Astrocyte of the cerebellum (primary cell): ENCODE measurements around the gene GRIFIN.

Experiments
- DNase-seq: peaks from one replicate; pipeline ENCODE4 v3.0.0-alpha.2; 2011; ENCODE audit warnings: low read depth
- H3K4me3 ChIP-seq: 2 replicates; pipeline ENCODE4 v1.5.1; 2011; ENCODE audit warnings: mild to moderate bottlenecking, low read depth, low read length, moderate library complexity
- in situ Hi-C: cut with HindIII; loops from 2 replicates; pipeline ENCODE4 v1.10.0; 2017; ENCODE audit warnings: low sequenced_read_pairs
- TF ChIP-seq, protein P1 (sequence below): IDR thresholded peaks from 2 replicates; pipeline ENCODE4 v1.5.1; 2012; ENCODE audit warnings: low read length, low read depth, moderate library complexity, mild to moderate bottlenecking; ENCODE audit errors: missing control alignments

The GRIFIN gene

DNA sequence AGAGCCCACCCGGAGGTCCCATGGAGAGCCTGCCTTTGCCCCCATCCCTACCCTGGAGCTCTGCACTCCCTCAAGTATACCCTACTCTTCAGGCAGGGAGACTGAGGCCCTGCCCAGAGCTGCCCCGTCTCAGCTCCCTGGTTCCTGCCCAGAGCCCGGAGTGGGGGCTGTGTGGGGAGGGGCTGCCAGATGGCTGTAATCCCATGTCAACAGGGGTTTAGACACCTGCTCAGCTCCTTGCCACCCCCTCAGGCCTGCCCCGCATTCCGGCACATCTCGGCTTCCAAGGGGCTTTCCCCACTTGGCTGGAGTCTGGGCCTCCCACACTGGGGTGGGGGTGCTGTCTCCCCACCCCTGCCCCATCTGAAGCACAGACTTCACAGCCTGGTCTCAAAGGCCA, 22.5 kb upstream of the GRIFIN start:
- in situ Hi-C loops = loop anchor here (5.0 to 10.0 kb wide), 2 partner anchors 54 to 64 kb away; no protein-coding TSS in a partner anchor
- TF ChIP-seq, protein P1, sequence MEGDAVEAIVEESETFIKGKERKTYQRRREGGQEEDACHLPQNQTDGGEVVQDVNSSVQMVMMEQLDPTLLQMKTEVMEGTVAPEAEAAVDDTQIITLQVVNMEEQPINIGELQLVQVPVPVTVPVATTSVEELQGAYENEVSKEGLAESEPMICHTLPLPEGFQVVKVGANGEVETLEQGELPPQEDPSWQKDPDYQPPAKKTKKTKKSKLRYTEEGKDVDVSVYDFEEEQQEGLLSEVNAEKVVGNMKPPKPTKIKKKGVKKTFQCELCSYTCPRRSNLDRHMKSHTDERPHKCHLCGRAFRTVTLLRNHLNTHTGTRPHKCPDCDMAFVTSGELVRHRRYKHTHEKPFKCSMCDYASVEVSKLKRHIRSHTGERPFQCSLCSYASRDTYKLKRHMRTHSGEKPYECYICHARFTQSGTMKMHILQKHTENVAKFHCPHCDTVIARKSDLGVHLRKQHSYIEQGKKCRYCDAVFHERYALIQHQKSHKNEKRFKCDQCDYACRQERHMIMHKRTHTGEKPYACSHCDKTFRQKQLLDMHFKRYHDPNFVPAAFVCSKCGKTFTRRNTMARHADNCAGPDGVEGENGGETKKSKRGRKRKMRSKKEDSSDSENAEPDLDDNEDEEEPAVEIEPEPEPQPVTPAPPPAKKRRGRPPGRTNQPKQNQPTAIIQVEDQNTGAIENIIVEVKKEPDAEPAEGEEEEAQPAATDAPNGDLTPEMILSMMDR = no peak

DNA sequence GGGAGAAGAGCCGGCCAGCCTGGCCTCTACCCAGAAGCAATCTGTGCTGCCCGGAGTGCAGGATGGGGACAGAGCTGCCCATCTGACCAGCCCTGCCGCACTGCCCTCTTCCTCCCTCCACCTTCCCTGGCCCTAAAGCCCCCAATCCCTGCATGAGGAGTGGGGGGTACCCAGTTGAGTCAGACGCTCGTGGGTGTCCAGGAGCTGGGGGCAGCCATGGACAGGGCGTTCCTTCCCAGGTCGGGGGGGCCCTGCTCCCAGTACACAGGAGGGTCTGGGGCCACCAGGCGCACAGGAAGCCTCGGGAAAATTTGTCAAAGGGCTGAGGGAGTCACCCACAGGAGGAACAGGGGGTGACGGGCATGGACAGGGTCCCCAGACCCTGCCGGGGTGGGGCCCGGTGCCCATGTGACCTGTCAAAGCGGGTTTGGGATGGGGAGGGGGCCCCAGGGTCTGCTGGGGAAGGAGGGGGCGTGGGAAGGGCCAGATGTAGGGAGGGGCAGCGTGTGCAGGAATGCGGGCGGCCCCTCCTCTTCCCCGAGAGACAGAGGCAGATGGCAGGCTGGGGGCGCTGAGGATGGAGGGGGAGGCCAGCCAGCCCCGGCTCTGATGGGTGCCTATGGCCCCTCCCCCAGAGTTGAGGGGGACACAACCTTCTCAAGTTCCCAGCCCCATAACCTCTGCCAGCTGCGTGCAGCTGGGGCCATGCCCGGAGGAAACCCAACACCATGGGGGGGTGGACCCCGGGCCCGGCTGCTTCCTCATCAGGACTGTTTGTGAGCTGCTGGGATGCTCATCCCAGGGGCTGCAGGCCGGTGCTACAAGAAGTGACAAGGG, 21.5 kb upstream of the GRIFIN start:
- in situ Hi-C loops = loop anchor here (5.0 to 10.0 kb wide), 2 partner anchors 55 to 63 kb away; no protein-coding TSS in a partner anchor
- DNase-seq = no peak
- TF ChIP-seq, protein P1 = no peak
- H3K4me3 ChIP-seq = no peak overlapping the region

More for the DNA sequence above, 22.5 kb upstream of the GRIFIN start:
- no peak for DNase-seq
- H3K4me3 ChIP-seq = no peak overlapping the region

DNA sequence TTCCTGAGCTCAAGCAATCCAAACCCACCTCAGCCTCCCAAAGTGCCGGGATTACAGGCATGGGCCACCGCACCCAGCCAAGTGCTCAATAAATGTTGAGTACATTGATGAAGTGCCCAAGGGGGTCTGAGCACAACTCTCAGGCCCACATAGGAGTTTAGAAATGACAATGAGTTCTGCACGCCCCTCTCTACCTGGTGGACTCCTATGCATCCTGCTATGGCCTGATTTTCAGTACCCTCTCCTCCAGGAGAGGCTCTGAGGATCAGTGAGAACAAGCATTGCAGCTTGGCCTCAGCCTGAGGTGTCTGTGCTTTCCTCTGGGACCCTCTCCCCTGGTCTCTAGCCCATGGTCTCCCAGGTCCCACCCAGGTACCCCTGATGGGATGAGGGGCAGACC, 20.9 kb upstream of the GRIFIN start:
- in situ Hi-C loops = loop anchor here (5.0 to 10.0 kb wide), 2 partner anchors 55 to 62 kb away; no protein-coding TSS in a partner anchor
- no peak overlapping the region for H3K4me3 ChIP-seq
- no peak for DNase-seq
- TF ChIP-seq, protein P1 = no peak

DNA sequence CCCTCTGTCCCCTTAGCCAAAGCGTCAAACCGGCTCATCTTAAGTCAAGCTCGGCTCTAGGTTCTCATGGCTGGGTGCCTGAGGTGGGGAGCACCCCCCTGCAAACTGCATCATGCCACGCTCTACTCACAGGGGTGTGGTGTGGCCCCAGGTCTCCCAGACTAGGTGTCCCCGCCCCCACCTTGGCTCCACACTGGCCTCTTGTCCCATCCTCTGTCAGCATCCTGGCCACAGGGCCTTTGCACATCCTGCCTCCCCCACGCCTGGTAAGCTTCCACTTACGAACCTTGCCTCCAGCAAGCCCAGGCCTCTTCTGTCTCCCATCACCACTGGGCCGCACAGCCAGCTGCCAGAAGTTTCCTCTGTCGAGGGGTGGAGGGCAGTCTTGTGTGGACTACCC, 20.2 kb upstream of the GRIFIN start:
- in situ Hi-C loops = loop anchor here (5.0 to 10.0 kb wide), 2 partner anchors 56 to 62 kb away; no protein-coding TSS in a partner anchor
- DNase-seq = no peak
- H3K4me3 ChIP-seq = no peak overlapping the region
- TF ChIP-seq, protein P1 = no peak

DNA sequence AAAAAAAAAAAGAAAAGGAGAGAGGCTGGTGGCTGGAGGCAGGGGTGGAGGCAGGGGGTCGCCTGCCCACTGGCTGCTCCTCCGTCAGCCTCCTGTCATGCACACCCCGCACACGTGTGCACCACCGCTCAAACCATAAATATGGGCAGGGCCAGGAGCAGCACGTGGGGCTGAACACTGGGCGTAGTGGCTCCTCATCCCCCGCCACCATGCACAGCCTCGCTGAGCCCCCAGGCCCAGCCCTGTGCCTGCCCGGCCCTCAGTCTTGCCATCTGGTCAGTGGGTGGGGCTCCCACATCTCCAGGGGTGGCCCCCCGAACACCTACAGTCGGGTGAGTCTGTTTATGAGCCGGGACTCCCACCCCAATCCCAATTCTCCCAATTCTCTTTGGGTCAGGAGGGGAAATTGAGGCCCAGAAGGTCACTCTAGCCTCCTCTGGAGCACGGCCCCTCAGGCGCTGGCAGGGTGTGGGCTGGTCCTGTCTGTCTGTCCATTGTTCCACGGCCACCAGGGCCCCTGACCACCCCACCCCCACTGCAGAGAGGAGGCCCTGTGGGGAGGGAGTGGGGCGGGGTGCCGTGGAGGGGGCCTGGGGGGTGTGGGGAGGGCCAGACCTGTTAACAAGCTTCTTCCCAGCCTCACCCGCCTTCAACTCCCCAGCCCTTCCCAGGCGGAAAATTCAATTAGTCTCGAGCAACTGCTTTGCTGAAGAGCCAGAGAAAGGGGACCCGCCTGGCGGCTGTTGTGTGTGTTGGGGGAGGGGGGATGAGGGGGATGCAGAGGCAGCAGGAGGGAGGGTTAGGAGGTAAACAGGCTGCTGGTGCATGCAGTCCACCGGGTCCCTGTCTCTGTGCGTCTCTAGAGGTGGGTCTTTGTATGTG, 19.5 kb upstream of the GRIFIN start:
- DNase-seq = no peak
- TF ChIP-seq, protein P1 = no peak
- in situ Hi-C loops = loop anchor here (5.0 to 10.0 kb wide), 2 partner anchors 57 to 61 kb away; no protein-coding TSS in a partner anchor
- no peak overlapping the region for H3K4me3 ChIP-seq
